WTC11 (cell line): ENCODE results near the gene ZMYM1. TPM values are rescaled to one million over a fixed set of nuclear protein-coding genes. Genes with fewer than 3 reads are reported as not detected.

Experiments
- ATAC-seq: fragments of 200-7000 bp; cut with Tn5 transposase; 2 replicates; pipeline ENCODE4 v1.10.0; 2021; ENCODE audit warnings: mild to moderate bottlenecking, moderate library complexity
- CTCF ChIA-PET: fragments of 300-600 bp; sonication (Branson Sonifier 250); formaldehyde crosslinking; loops from one replicate; lab custom pipeline; 2021; ENCODE audit warnings: antibody characterized with exemption; lab: Charles Lee
- POLR2A ChIA-PET: fragments of 350-600 bp; sonication (Branson Sonifier 250); formaldehyde crosslinking; loops from one replicate; lab custom pipeline; 2021; ENCODE audit warnings: antibody characterized with exemption; lab: Charles Lee
- DNase-seq: peaks from one replicate; pipeline ENCODE4 v3.0.0; 2021; ENCODE audit warnings: low spot score
- H3K27ac Mint-ChIP-seq: 2 replicates; pipeline ENCODE4 v1.8.0; 2021; ENCODE audit warnings: mixed read lengths
- H3K27me3 Mint-ChIP-seq: 2 replicates; pipeline ENCODE4 v1.8.0; 2021; ENCODE audit warnings: low read depth, mild to moderate bottlenecking, moderate library complexity, mixed read lengths
- H3K36me3 Mint-ChIP-seq: 2 replicates; pipeline ENCODE4 v1.8.0; 2021; ENCODE audit warnings: mixed read lengths
- H3K4me1 Mint-ChIP-seq: 2 replicates; pipeline ENCODE4 v1.8.0; 2022; ENCODE audit warnings: mixed read lengths
- H3K4me3 Mint-ChIP-seq: 2 replicates; pipeline ENCODE4 v1.8.0; 2021; ENCODE audit warnings: mild to moderate bottlenecking, moderate library complexity, mixed read lengths
- H3K9me3 Mint-ChIP-seq: 2 replicates; pipeline ENCODE4 v1.8.0; 2021; ENCODE audit warnings: mixed read lengths
- ESRRA ChIP-seq: sonication (generic); formaldehyde crosslinking; IDR thresholded peaks from 2 replicates; pipeline ENCODE4 v1.8.1; 2022; ENCODE audit warnings: mild to moderate bottlenecking, missing genetic modification reagents, borderline replicate concordance
- JAZF1 ChIP-seq: fragments of 250-450 bp; sonication (Bioruptor Pico); IDR thresholded peaks from 2 replicates; pipeline ENCODE4 v1.9.0; 2021; ENCODE audit warnings: moderate library complexity, mild to moderate bottlenecking, inconsistent platforms
- MXD4 ChIP-seq: fragments of 250-450 bp; sonication (Bioruptor Pico); IDR thresholded peaks from 2 replicates; pipeline ENCODE4 v1.8.0; 2021; ENCODE audit warnings: mild to moderate bottlenecking, moderate library complexity, borderline replicate concordance
- MYBL2 ChIP-seq: sonication (generic); formaldehyde crosslinking; IDR thresholded peaks from 2 replicates; pipeline ENCODE4 v1.8.1; 2023; ENCODE audit warnings: mild to moderate bottlenecking, moderate library complexity, missing genetic modification reagents
- PRRX2 ChIP-seq: fragments of 250-450 bp; sonication (Bioruptor Pico); IDR thresholded peaks from 2 replicates; pipeline ENCODE4 v1.8.0; 2021; ENCODE audit warnings: mild to moderate bottlenecking
- TEAD4 ChIP-seq: sonication (generic); formaldehyde crosslinking; IDR thresholded peaks from 2 replicates; pipeline ENCODE4 v1.8.0; 2022; ENCODE audit warnings: mild to moderate bottlenecking, missing genetic modification reagents
- ZNF317 ChIP-seq: sonication (generic); formaldehyde crosslinking; IDR thresholded peaks from 2 replicates; pipeline ENCODE4 v1.8.1; 2023; ENCODE audit warnings: low read depth, mild to moderate bottlenecking, moderate library complexity, missing genetic modification reagents, borderline replicate concordance
- total RNA-seq: library from RNA; stranded (reverse); gene quantifications from 3 replicates; pipeline ENCODE4 v1.2.3, GENCODE V29; 2021
- TF ChIP-seq, protein P1 (sequence below): sonication (generic); formaldehyde crosslinking; conservative IDR thresholded peaks from 2 replicates; pipeline ENCODE4 v1.8.1; 2023; ENCODE audit warnings: mild to moderate bottlenecking, low read depth, missing genetic modification reagents, moderate library complexity
- TF ChIP-seq, protein P2 (sequence below): fragments of 200-600 bp; IDR thresholded peaks from 2 replicates; pipeline ENCODE4 v1.8.0; 2022; ENCODE audit warnings: antibody characterized with exemption
- TF ChIP-seq, protein P3 (sequence below): fragments of 250-450 bp; sonication (Bioruptor Pico); IDR thresholded peaks from 2 replicates; pipeline ENCODE4 v1.9.0; 2021; ENCODE audit warnings: mild to moderate bottlenecking, borderline replicate concordance
- TF ChIP-seq, protein P4 (sequence below): sonication (generic); formaldehyde crosslinking; IDR thresholded peaks from 2 replicates; pipeline ENCODE4 v1.8.1; 2022; ENCODE audit warnings: low read depth, mild to moderate bottlenecking, moderate library complexity, missing genetic modification reagents, borderline replicate concordance
- TF ChIP-seq, protein P5 (sequence below): sonication (generic); formaldehyde crosslinking; IDR thresholded peaks from 2 replicates; pipeline ENCODE4 v1.8.1; 2022; ENCODE audit warnings: low read depth, missing genetic modification reagents, borderline replicate concordance
- TF ChIP-seq, protein P6 (sequence below): sonication (generic); formaldehyde crosslinking; IDR thresholded peaks from 2 replicates; pipeline ENCODE4 v1.8.1; 2023; ENCODE audit warnings: mild to moderate bottlenecking, missing genetic modification reagents
- TF ChIP-seq, protein P7 (sequence below): sonication (generic); formaldehyde crosslinking; IDR thresholded peaks from 2 replicates; pipeline ENCODE4 v1.8.0; 2023; ENCODE audit warnings: mild to moderate bottlenecking, missing genetic modification reagents
- TF ChIP-seq, protein P8 (sequence below): sonication (generic); formaldehyde crosslinking; IDR thresholded peaks from 2 replicates; pipeline ENCODE4 v1.8.0; 2023; ENCODE audit warnings: missing genetic modification reagents, mild to moderate bottlenecking, borderline replicate concordance

The ZMYM1 gene
- total RNA-seq, 1 experiment from 2014 or later: 38.5 TPM

DNA sequence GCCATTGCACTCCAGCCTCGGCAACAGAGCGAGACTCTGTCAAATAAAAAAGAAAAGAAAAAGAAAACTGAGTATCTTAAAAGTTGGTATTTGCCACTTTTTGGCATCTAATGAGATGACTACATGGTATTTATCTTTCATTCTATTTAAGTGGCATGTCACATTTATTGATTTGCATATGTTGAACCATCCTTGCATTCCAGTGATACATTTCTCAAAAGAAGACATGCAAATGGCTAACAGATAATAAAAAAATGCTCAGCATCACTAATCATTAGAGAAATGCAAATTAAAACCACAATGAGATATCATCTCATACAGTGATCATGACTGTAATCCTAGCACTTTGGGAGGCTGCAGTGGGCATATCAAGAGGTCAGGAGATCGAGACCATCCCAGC is 85.7 kb downstream of the ZMYM1 start:
- ATAC-seq (no peak), DNase-seq (no peak)
- peaks cover 10% of the 10 kb centered on the region for H3K9me3 Mint-ChIP-seq
- no peak for TF ChIP-seq ZNF317
- TF ChIP-seq PRRX2 (CRISPR knock-in tag): no peak
- TF ChIP-seq, protein P1, sequence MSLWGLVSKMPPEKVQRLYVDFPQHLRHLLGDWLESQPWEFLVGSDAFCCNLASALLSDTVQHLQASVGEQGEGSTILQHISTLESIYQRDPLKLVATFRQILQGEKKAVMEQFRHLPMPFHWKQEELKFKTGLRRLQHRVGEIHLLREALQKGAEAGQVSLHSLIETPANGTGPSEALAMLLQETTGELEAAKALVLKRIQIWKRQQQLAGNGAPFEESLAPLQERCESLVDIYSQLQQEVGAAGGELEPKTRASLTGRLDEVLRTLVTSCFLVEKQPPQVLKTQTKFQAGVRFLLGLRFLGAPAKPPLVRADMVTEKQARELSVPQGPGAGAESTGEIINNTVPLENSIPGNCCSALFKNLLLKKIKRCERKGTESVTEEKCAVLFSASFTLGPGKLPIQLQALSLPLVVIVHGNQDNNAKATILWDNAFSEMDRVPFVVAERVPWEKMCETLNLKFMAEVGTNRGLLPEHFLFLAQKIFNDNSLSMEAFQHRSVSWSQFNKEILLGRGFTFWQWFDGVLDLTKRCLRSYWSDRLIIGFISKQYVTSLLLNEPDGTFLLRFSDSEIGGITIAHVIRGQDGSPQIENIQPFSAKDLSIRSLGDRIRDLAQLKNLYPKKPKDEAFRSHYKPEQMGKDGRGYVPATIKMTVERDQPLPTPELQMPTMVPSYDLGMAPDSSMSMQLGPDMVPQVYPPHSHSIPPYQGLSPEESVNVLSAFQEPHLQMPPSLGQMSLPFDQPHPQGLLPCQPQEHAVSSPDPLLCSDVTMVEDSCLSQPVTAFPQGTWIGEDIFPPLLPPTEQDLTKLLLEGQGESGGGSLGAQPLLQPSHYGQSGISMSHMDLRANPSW (CRISPR knock-in tag): no peak
- TF ChIP-seq, protein P2, sequence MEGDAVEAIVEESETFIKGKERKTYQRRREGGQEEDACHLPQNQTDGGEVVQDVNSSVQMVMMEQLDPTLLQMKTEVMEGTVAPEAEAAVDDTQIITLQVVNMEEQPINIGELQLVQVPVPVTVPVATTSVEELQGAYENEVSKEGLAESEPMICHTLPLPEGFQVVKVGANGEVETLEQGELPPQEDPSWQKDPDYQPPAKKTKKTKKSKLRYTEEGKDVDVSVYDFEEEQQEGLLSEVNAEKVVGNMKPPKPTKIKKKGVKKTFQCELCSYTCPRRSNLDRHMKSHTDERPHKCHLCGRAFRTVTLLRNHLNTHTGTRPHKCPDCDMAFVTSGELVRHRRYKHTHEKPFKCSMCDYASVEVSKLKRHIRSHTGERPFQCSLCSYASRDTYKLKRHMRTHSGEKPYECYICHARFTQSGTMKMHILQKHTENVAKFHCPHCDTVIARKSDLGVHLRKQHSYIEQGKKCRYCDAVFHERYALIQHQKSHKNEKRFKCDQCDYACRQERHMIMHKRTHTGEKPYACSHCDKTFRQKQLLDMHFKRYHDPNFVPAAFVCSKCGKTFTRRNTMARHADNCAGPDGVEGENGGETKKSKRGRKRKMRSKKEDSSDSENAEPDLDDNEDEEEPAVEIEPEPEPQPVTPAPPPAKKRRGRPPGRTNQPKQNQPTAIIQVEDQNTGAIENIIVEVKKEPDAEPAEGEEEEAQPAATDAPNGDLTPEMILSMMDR: no peak
- TF ChIP-seq, protein P3, sequence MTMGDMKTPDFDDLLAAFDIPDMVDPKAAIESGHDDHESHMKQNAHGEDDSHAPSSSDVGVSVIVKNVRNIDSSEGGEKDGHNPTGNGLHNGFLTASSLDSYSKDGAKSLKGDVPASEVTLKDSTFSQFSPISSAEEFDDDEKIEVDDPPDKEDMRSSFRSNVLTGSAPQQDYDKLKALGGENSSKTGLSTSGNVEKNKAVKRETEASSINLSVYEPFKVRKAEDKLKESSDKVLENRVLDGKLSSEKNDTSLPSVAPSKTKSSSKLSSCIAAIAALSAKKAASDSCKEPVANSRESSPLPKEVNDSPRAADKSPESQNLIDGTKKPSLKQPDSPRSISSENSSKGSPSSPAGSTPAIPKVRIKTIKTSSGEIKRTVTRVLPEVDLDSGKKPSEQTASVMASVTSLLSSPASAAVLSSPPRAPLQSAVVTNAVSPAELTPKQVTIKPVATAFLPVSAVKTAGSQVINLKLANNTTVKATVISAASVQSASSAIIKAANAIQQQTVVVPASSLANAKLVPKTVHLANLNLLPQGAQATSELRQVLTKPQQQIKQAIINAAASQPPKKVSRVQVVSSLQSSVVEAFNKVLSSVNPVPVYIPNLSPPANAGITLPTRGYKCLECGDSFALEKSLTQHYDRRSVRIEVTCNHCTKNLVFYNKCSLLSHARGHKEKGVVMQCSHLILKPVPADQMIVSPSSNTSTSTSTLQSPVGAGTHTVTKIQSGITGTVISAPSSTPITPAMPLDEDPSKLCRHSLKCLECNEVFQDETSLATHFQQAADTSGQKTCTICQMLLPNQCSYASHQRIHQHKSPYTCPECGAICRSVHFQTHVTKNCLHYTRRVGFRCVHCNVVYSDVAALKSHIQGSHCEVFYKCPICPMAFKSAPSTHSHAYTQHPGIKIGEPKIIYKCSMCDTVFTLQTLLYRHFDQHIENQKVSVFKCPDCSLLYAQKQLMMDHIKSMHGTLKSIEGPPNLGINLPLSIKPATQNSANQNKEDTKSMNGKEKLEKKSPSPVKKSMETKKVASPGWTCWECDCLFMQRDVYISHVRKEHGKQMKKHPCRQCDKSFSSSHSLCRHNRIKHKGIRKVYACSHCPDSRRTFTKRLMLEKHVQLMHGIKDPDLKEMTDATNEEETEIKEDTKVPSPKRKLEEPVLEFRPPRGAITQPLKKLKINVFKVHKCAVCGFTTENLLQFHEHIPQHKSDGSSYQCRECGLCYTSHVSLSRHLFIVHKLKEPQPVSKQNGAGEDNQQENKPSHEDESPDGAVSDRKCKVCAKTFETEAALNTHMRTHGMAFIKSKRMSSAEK (CRISPR knock-in tag): no peak
- TF ChIP-seq, protein P4, sequence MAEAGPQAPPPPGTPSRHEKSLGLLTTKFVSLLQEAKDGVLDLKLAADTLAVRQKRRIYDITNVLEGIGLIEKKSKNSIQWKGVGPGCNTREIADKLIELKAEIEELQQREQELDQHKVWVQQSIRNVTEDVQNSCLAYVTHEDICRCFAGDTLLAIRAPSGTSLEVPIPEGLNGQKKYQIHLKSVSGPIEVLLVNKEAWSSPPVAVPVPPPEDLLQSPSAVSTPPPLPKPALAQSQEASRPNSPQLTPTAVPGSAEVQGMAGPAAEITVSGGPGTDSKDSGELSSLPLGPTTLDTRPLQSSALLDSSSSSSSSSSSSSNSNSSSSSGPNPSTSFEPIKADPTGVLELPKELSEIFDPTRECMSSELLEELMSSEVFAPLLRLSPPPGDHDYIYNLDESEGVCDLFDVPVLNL (CRISPR knock-in tag): no peak
- TF ChIP-seq, protein P5, sequence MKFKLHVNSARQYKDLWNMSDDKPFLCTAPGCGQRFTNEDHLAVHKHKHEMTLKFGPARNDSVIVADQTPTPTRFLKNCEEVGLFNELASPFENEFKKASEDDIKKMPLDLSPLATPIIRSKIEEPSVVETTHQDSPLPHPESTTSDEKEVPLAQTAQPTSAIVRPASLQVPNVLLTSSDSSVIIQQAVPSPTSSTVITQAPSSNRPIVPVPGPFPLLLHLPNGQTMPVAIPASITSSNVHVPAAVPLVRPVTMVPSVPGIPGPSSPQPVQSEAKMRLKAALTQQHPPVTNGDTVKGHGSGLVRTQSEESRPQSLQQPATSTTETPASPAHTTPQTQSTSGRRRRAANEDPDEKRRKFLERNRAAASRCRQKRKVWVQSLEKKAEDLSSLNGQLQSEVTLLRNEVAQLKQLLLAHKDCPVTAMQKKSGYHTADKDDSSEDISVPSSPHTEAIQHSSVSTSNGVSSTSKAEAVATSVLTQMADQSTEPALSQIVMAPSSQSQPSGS (CRISPR knock-in tag): no peak
- no peak for TF ChIP-seq MXD4 (CRISPR knock-in tag)
- TF ChIP-seq JAZF1 (CRISPR knock-in tag): no peak
- TF ChIP-seq, protein P6, sequence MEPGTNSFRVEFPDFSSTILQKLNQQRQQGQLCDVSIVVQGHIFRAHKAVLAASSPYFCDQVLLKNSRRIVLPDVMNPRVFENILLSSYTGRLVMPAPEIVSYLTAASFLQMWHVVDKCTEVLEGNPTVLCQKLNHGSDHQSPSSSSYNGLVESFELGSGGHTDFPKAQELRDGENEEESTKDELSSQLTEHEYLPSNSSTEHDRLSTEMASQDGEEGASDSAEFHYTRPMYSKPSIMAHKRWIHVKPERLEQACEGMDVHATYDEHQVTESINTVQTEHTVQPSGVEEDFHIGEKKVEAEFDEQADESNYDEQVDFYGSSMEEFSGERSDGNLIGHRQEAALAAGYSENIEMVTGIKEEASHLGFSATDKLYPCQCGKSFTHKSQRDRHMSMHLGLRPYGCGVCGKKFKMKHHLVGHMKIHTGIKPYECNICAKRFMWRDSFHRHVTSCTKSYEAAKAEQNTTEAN: no peak
- TF ChIP-seq, protein P7, sequence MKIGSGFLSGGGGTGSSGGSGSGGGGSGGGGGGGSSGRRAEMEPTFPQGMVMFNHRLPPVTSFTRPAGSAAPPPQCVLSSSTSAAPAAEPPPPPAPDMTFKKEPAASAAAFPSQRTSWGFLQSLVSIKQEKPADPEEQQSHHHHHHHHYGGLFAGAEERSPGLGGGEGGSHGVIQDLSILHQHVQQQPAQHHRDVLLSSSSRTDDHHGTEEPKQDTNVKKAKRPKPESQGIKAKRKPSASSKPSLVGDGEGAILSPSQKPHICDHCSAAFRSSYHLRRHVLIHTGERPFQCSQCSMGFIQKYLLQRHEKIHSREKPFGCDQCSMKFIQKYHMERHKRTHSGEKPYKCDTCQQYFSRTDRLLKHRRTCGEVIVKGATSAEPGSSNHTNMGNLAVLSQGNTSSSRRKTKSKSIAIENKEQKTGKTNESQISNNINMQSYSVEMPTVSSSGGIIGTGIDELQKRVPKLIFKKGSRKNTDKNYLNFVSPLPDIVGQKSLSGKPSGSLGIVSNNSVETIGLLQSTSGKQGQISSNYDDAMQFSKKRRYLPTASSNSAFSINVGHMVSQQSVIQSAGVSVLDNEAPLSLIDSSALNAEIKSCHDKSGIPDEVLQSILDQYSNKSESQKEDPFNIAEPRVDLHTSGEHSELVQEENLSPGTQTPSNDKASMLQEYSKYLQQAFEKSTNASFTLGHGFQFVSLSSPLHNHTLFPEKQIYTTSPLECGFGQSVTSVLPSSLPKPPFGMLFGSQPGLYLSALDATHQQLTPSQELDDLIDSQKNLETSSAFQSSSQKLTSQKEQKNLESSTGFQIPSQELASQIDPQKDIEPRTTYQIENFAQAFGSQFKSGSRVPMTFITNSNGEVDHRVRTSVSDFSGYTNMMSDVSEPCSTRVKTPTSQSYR (CRISPR knock-in tag): no peak
- TF ChIP-seq TEAD4 (CRISPR knock-in tag): no peak
- TF ChIP-seq, protein P8, sequence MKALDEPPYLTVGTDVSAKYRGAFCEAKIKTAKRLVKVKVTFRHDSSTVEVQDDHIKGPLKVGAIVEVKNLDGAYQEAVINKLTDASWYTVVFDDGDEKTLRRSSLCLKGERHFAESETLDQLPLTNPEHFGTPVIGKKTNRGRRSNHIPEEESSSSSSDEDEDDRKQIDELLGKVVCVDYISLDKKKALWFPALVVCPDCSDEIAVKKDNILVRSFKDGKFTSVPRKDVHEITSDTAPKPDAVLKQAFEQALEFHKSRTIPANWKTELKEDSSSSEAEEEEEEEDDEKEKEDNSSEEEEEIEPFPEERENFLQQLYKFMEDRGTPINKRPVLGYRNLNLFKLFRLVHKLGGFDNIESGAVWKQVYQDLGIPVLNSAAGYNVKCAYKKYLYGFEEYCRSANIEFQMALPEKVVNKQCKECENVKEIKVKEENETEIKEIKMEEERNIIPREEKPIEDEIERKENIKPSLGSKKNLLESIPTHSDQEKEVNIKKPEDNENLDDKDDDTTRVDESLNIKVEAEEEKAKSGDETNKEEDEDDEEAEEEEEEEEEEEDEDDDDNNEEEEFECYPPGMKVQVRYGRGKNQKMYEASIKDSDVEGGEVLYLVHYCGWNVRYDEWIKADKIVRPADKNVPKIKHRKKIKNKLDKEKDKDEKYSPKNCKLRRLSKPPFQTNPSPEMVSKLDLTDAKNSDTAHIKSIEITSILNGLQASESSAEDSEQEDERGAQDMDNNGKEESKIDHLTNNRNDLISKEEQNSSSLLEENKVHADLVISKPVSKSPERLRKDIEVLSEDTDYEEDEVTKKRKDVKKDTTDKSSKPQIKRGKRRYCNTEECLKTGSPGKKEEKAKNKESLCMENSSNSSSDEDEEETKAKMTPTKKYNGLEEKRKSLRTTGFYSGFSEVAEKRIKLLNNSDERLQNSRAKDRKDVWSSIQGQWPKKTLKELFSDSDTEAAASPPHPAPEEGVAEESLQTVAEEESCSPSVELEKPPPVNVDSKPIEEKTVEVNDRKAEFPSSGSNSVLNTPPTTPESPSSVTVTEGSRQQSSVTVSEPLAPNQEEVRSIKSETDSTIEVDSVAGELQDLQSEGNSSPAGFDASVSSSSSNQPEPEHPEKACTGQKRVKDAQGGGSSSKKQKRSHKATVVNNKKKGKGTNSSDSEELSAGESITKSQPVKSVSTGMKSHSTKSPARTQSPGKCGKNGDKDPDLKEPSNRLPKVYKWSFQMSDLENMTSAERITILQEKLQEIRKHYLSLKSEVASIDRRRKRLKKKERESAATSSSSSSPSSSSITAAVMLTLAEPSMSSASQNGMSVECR (CRISPR knock-in tag): no peak
- TF ChIP-seq ESRRA (CRISPR knock-in tag): no peak
- no peak for TF ChIP-seq MYBL2 (CRISPR knock-in tag)
- ChIA-PET CTCF (no interaction called here), POLR2A (no interaction called here)
- no peaks in the 10 kb centered on the region for H3K4me1 Mint-ChIP-seq
- H3K27me3 Mint-ChIP-seq: no peaks in the 10 kb centered on the region
- peaks cover 2% of the 10 kb centered on the region; the same call in 1 of the 2 replicates for H3K36me3 Mint-ChIP-seq
- H3K27ac Mint-ChIP-seq: no peak overlapping the region
- no peak overlapping the region for H3K4me3 Mint-ChIP-seq
